NCI-H1105 treated with DMSO at 0.1 percent for 48 hours (cell line): ENCODE results near the gene COL26A1.

ENCODE experiments used
- DNase-seq: peaks from one replicate; lab custom pipeline; 2025; lab: John Stamatoyannopoulos, UW

COL26A1 gene

DNA sequence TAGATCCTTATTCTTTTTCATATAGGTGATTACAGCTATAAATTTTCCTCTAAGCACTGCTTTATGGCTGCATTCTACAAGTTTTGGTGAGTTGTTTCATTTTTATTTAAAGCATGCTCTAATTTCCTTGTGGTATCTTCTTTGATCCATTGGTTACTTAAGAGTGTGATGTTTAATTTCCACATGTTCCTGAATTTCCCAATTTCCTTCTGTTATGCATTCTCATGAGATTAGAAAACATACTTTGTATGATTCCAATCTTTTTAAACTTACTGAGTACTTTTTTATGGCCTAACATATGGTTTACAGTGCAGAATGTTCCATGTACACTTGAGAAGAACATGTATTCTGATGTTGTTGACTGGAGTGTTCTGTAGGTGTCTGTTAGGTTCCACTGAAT lies 213.0 kb downstream of the COL26A1 start:
- no peak for DNase-seq

DNA sequence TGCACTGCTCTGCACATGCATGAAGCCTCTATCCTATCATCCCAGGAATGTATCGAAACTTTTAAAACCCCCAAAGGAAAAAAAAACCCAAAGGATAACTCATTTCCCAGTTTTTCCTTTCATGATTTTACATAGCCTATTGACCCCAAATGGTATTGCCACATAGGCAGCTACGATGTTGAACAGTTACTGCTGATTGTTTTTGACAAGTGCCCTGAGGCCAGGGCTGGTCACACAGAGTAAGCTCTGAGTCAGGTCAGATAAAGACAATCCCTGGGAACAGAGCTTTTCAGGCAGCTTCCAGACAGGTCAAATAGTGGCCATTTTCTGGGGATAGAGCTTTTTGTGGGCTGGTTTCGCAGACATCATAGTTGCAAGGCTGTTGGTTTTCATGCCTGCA lies 214.3 kb downstream of the COL26A1 start:
- DNase-seq: no peak

- DNase-seq: no peak
These were observed 215.9 kb downstream of the COL26A1 start for GRCh38 chr7:101578552-101578951.

DNA sequence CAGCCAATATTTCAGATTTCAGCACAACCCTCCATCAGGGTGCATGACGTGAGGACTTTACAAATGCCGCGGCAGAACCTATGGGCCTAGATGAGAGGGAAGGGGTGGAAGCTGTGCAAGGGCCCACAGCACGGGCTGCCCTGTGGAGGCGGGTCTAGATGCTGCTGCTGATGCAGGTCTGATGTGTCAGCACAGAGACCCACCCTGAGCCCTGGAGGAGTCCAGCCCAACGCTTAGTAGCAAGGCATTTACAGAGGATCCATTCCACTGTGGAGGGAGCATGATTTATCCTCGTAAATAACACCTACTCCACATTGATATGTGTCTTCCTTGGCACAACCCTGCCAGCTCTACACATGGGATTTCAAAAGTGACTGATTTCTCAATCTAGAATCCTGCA lies 217.9 kb downstream of the COL26A1 start:
- DNase-seq: no peak

DNA sequence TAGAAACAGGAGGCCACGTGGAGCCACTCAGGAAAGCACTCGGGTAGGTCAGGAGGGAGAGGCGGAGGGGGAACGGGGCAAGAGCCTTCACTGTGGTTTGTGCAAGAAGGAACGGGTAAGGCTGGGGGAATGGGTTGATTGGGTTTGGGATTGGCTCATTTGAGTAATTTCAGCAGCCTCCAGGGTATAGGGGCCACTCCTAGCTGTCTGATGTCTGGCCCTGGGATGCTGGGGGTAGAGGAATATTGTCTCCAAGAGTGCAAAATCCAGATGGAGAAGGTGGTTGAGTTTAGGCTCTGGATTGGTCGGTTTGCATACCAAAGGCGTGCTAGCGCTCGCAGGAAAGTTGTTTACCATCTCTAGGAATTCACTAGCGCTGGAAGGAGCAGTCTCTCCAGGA lies 219.2 kb downstream of the COL26A1 start:
- no peak for DNase-seq

DNA sequence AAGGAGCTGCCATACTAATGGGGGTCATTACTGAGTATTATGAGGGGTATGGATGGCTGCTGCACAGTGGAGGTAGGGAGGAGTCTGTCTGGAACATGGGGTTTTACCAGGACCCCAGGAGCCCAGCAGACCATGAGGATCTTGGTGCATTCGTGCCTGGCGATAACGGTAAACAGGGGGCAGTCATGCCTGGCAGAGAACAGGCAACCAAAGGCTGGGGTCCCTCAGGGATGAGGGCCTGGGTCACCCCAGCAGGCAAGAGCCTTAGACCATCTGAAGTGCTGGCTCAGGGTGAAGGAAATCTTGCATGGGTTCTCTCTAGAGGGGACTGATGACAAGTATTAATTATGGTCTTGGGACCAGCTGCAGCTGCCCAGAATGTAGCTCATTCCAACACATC lies 220.3 kb downstream of the COL26A1 start:
- DNase-seq: no peak

- no peak for DNase-seq
These were observed 223.6 kb downstream of the COL26A1 start for GRCh38 chr7:101586078-101586905.

DNA sequence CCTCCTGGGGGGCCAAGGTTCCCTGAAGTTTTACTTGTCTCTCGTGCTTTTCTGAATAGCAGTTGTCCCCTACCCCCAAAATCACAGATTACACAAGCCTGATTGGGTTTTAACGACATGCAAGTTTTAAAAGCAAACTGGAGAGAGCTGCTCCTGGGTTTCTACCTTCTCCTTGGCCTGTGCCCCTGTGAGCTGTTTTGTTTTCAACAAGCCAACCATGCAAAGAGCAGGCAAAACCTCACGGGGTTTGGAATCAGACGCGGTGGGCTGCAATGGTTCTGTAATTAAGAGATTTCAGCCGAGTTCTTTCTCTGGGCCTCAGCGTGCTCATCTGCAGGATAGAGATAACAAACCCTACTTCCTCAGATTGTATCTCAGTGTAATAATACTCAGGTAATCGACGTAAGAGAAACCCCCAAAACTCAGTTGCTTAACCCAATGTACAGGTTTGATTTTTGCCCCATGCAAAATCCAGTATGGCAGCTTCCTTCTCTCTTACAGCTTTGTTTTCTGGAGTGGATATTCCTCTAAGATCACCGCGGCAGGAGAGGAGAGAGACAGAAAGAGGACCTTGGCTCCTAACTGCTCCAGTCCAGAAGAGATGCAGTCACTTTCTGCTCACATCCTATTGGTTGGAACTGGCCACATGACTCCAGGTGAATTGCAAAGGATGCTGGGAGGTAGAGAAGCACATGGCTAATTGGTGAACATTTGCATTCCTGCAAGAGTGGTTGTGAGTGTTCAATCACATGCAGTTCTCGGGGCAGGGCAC lies 224.4 kb downstream of the COL26A1 start:
- no peak for DNase-seq

- DNase-seq: no peak
These were observed 225.7 kb downstream of the COL26A1 start for GRCh38 chr7:101588131-101588935.

DNA sequence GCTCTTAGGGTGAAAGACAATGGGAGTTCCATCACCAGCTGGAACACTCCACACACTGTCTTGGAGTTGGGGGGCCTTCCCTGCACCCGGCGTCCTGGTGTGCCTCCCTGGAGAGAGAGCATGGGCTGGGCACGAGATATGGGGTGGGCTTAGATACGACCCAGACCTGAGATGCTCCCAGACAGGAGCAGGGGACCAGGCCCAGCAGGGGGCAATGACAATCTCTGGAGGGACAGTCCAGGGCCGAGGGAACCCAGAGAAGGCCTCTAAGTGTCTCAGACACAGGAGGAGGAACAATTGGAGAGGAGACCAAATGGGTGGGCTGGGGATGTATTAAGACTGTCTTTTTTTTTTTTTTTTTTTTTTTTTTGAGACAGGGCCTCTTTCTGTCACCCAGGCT lies 226.4 kb downstream of the COL26A1 start:
- DNase-seq: no peak

- DNase-seq: no peak
These were observed 227.4 kb downstream of the COL26A1 start for GRCh38 chr7:101589976-101590662.

GRCh38 chr7:101590663-101591435 lies 228.2 kb downstream of the COL26A1 start:
- DNase-seq: no peak

DNA sequence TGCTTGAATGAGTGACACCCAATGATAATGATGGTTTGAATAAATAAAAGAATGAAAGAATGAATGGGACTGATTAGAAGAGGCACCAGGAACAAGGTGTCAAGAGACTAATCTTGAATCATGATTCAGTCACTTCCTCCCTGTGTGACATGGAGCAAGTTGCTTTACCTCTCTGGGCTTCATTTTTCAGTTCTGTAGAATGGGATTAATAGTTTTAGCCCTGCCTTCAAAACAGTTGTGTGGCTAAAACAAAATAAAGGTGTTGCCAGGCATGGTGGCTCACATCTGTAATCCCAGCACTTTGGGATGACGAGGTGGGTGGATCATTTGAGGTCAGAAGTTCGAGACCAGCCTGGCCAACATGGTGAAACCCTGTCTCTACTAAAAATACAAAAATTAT lies 228.8 kb downstream of the COL26A1 start:
- no peak for DNase-seq

- DNase-seq: no peak
These were observed 230.9 kb downstream of the COL26A1 start for GRCh38 chr7:101593556-101593955.

DNA sequence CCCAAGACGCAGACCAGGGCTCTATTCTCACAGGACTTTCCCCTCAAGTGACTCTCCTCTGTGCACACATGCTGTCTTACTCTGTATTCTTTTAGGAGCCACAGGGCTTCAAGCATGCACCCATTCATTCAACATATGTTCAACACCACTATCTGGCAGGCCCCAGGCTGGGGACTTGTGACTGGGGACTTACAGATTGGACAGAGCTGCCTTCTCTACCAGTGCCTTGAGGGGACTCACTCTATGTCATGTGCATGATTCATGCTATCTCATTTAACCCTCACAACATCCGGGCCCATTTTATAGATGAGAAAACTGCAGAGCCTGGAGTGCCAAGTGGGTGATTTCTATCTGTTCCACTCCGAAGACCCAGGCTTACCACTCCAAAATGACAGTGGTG lies 232.1 kb downstream of the COL26A1 start:
- DNase-seq: no peak

- no peak for DNase-seq
These were observed 232.6 kb downstream of the COL26A1 start for GRCh38 chr7:101595246-101595645.

GRCh38 chr7:101595766-101596537 lies 233.3 kb downstream of the COL26A1 start:
- DNase-seq: no peak

GRCh38 chr7:101596898-101597297 lies 234.2 kb downstream of the COL26A1 start:
- DNase-seq: no peak

GRCh38 chr7:101597941-101598340 lies 235.3 kb downstream of the COL26A1 start:
- DNase-seq: no peak

- no peak for DNase-seq
These were observed 235.8 kb downstream of the COL26A1 start for GRCh38 chr7:101598422-101598985.
